ENCODE measurements around the gene TMCC1.

TMCC1 gene

GRCh38 chr3:129855170-129855831 lies 38.2 kb downstream of the TMCC1 start:
- peaks cover 37% of the 10 kb centered on the region; the same call in 1 of the 2 replicates for H3K79me2 ChIP-seq (ENCODE audit: insufficient read depth, low read length)
- TF ChIP-seq CTCF (conservative IDR thresholded peaks at IDR 0.05; ENCODE audit: low read length) (no peak), EZH2phosphoT487 (IDR thresholded peaks at IDR 0.05; ENCODE audit: borderline replicate concordance) (no peak)
- H3K4me2 ChIP-seq (ENCODE audit: low read depth, low read length, poor library complexity, severe bottlenecking): no peak overlapping the region
- no peaks in the 10 kb centered on the region for H3K9me2 ChIP-seq (replicated peaks; ENCODE audit: low read depth, low read length)
- H3K9ac ChIP-seq (ENCODE audit: low read depth, low read length, poor library complexity, severe bottlenecking): no peak overlapping the region
- H3K36me3 ChIP-seq (ENCODE audit: insufficient read depth, low read length): peaks cover 14% of the 10 kb centered on the region; the same call in 1 of the 2 replicates
- peaks cover 15% of the 10 kb centered on the region for H3K4me1 ChIP-seq (ENCODE audit: insufficient read depth, low read length, poor library complexity, severe bottlenecking)
- no peaks in the 10 kb centered on the region for H3K27me3 ChIP-seq (ENCODE audit: insufficient read depth, low read length, poor library complexity, severe bottlenecking)
- no peak overlapping the region for H2AFZ ChIP-seq (ENCODE audit: low read length)
- no peak overlapping the region for H3K4me3 ChIP-seq (ENCODE audit: low read length, poor library complexity, severe bottlenecking)
- no peaks in the 10 kb centered on the region for H4K20me1 ChIP-seq (ENCODE audit: insufficient read depth, low read length, poor library complexity, severe bottlenecking)
- H3K9me3 ChIP-seq (ENCODE audit: insufficient read depth, low read depth, low read length): peaks cover 7% of the 10 kb centered on the region; the same call in 1 of the 2 replicates
- no peaks in the 10 kb centered on the region for H3F3A ChIP-seq (ENCODE audit: low read depth)

- Histone ChIP-seq H3K9me3 (ENCODE audit: insufficient read depth, low read depth, low read length) (peaks cover 9% of the 10 kb centered on the region; the same call in 1 of the 2 replicates), H3K4me3 (ENCODE audit: low read length, poor library complexity, severe bottlenecking) (no peak overlapping the region), H3K79me2 (ENCODE audit: insufficient read depth, low read length) (peaks cover 37% of the 10 kb centered on the region; the same call in 1 of the 2 replicates), H3K27me3 (ENCODE audit: insufficient read depth, low read length, poor library complexity, severe bottlenecking) (no peaks in the 10 kb centered on the region), H2AFZ (ENCODE audit: low read length) (no peak overlapping the region), H3K9me2 (replicated peaks; ENCODE audit: low read depth, low read length) (no peaks in the 10 kb centered on the region), H3F3A (ENCODE audit: low read depth) (no peaks in the 10 kb centered on the region), H3K36me3 (ENCODE audit: insufficient read depth, low read length) (peaks cover 15% of the 10 kb centered on the region; the same call in 1 of the 2 replicates), H3K9ac (ENCODE audit: low read depth, low read length, poor library complexity, severe bottlenecking) (no peak overlapping the region), H3K4me1 (ENCODE audit: insufficient read depth, low read length, poor library complexity, severe bottlenecking) (peaks cover 15% of the 10 kb centered on the region), H4K20me1 (ENCODE audit: insufficient read depth, low read length, poor library complexity, severe bottlenecking) (no peaks in the 10 kb centered on the region), H3K4me2 (ENCODE audit: low read depth, low read length, poor library complexity, severe bottlenecking) (no peak overlapping the region)
- no peak for TF ChIP-seq EZH2phosphoT487 (IDR thresholded peaks at IDR 0.05; ENCODE audit: borderline replicate concordance)
- TF ChIP-seq CTCF (conservative IDR thresholded peaks at IDR 0.05; ENCODE audit: low read length): no peak
Measured at GRCh38 chr3:129854460-129854859, 39.1 kb downstream of the TMCC1 start.

GRCh38 chr3:129845956-129846355 lies 47.6 kb downstream of the TMCC1 start:
- Histone ChIP-seq H2AFZ (ENCODE audit: low read length) (no peak overlapping the region), H3K79me2 (ENCODE audit: insufficient read depth, low read length) (peaks cover 6% of the 10 kb centered on the region; the same call in 1 of the 2 replicates), H3F3A (ENCODE audit: low read depth) (no peaks in the 10 kb centered on the region), H3K4me3 (ENCODE audit: low read length, poor library complexity, severe bottlenecking) (no peak overlapping the region), H3K4me1 (ENCODE audit: insufficient read depth, low read length, poor library complexity, severe bottlenecking) (no peaks in the 10 kb centered on the region), H3K9me3 (ENCODE audit: insufficient read depth, low read depth, low read length) (peaks cover 5% of the 10 kb centered on the region; the same call in 1 of the 2 replicates), H3K9me2 (replicated peaks; ENCODE audit: low read depth, low read length) (no peaks in the 10 kb centered on the region), H3K27me3 (ENCODE audit: insufficient read depth, low read length, poor library complexity, severe bottlenecking) (no peaks in the 10 kb centered on the region), H3K4me2 (ENCODE audit: low read depth, low read length, poor library complexity, severe bottlenecking) (no peak overlapping the region), H4K20me1 (ENCODE audit: insufficient read depth, low read length, poor library complexity, severe bottlenecking) (no peaks in the 10 kb centered on the region), H3K36me3 (ENCODE audit: insufficient read depth, low read length) (peaks cover 12% of the 10 kb centered on the region; the same call in 1 of the 2 replicates), H3K9ac (ENCODE audit: low read depth, low read length, poor library complexity, severe bottlenecking) (no peak overlapping the region)
- no peak for TF ChIP-seq EZH2phosphoT487 (IDR thresholded peaks at IDR 0.05; ENCODE audit: borderline replicate concordance)
- TF ChIP-seq CTCF (conservative IDR thresholded peaks at IDR 0.05; ENCODE audit: low read length): no peak
